Measurements from ENCODE around the gene WDSUB1.
A peak's percentile ranks its signal among the peaks of the same experiment; 100 is the strongest.

Gene WDSUB1

DNA sequence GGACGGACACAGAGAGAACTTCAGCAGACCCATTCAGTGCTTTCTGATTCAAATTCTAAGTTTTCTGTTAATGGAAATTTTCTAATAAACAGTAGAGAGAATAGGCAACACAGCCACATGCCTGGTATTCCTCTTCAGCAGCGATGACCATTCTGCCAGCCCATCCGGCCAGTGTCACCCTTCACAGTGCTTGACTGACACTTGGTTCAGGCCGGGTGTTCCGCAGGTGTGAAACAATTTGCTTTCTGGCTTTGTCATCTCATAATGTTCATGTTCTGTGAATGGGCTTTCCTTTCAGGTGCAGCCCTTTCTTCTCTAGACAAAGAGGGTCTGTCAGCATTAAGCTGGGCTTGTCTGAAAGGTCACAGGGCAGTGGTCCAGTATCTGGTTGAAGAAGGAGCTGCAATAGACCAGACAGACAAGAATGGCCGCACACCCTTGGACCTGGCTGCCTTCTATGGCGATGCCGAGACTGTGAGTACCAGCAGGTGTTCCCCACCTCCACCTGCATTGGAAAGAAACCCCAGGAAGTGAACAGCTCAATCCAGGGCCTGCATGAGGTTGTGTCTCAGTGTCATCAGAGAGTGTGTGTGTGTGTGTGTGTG lies 67.0 kb downstream of the WDSUB1 start:
- no peaks in the 10 kb centered on the region for H3K9me3 ChIP-seq (ENCODE audit: control insufficient read depth, insufficient read depth, low read depth, low read length)
- H3K4me3 ChIP-seq (ENCODE audit: low read depth, low read length), result no peak overlapping the region
- peaks cover 29% of the 10 kb centered on the region; the same call in 1 of the 2 replicates for H3K36me3 ChIP-seq (ENCODE audit: control insufficient read depth, insufficient read depth, low read length)
- H3K9ac ChIP-seq (ENCODE audit: low read length), result no peak overlapping the region
- peaks cover 5% of the 10 kb centered on the region; the same call in 1 of the 2 replicates for H3K27me3 ChIP-seq (ENCODE audit: control insufficient read depth, insufficient read depth, low read length)
- H3K27ac ChIP-seq (ENCODE audit: low read depth, low read length), result no peak overlapping the region
- H3K4me1 ChIP-seq (ENCODE audit: control insufficient read depth, insufficient read depth, low read length), result no peaks in the 10 kb centered on the region

DNA sequence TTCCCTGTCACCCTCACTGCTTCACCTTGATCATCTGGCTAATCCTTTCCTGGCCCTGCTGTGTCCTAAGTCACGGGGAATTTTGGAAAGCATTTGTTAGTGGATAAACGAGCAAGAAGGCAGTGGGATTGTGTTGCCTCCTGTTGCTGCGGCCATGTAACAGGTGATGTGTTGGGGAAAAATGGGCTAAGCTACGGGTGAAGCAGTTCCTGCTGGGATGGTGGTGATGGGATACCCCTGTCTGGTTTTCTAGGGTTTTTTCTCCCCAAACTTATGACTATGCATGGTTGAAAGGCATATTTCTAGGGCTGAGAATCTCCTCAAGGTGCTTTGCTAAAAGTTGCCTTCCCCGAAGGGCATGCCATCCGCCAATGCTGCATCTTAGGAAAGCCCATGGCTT lies 68.1 kb downstream of the WDSUB1 start:
- no peak overlapping the region for H3K27ac ChIP-seq (ENCODE audit: low read depth, low read length)
- H3K4me1 ChIP-seq (ENCODE audit: control insufficient read depth, insufficient read depth, low read length), result no peaks in the 10 kb centered on the region
- H3K4me3 ChIP-seq (ENCODE audit: low read depth, low read length), result no peak overlapping the region
- no peak overlapping the region for H3K9ac ChIP-seq (ENCODE audit: low read length)
- H3K27me3 ChIP-seq (ENCODE audit: control insufficient read depth, insufficient read depth, low read length), result peaks cover 11% of the 10 kb centered on the region; the same call in 1 of the 2 replicates
- no peaks in the 10 kb centered on the region for H3K9me3 ChIP-seq (ENCODE audit: control insufficient read depth, insufficient read depth, low read depth, low read length)
- H3K36me3 ChIP-seq (ENCODE audit: control insufficient read depth, insufficient read depth, low read length), result peaks cover 24% of the 10 kb centered on the region; the same call in 1 of the 2 replicates

DNA sequence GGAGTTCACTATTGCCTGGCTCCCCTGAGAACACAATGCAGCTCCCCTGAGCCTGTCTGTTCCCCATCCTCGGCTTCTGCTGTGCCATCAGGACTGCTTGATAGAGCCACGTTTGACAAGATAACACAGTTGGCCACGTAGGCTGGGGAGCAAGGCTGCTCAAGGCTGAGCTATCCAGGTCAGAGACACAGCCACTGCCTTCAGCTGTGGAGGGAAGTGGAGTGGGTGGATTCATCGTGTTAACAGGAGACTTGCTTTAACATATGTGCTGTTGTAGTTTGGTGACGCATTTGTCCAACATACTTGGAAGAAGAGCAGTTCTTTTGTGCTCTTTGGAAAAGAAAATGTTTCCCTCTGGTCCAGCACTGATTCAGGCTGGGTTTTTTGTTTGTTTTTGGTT lies 68.8 kb downstream of the WDSUB1 start:
- Histone ChIP-seq H3K4me3 (ENCODE audit: low read depth, low read length) (no peak overlapping the region), H3K9me3 (ENCODE audit: control insufficient read depth, insufficient read depth, low read depth, low read length) (no peaks in the 10 kb centered on the region), H3K27me3 (ENCODE audit: control insufficient read depth, insufficient read depth, low read length) (peaks cover 18% of the 10 kb centered on the region), H3K36me3 (ENCODE audit: control insufficient read depth, insufficient read depth, low read length) (peaks cover 24% of the 10 kb centered on the region; the same call in 1 of the 2 replicates), H3K4me1 (ENCODE audit: control insufficient read depth, insufficient read depth, low read length) (no peaks in the 10 kb centered on the region), H3K27ac (ENCODE audit: low read depth, low read length) (no peak overlapping the region), H3K9ac (ENCODE audit: low read length) (no peak overlapping the region)

DNA sequence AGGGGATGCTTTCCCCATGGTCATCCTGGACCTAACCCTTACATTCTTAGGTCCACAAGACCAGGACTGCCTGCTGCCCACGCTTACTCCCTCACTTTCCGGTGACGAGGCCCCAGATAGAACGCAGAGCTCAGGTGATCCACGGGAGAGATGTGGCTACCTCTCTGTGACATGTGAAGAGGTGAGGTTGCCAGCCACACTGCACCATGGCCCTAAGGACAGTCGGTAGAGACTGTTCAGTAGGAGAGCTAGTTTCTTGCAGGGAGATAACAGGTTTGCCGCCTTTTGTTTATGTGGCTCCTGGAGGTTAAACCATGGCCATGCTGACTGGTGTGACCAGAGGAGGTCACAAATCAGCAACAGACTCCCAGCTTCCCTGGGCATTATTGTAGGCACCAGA lies 71.4 kb downstream of the WDSUB1 start:
- no peaks in the 10 kb centered on the region for H3K9me3 ChIP-seq (ENCODE audit: control insufficient read depth, insufficient read depth, low read depth, low read length)
- H3K36me3 ChIP-seq (ENCODE audit: control insufficient read depth, insufficient read depth, low read length), result peaks cover 20% of the 10 kb centered on the region; the same call in 1 of the 2 replicates
- no peak overlapping the region for H3K9ac ChIP-seq (ENCODE audit: low read length)
- H3K4me3 ChIP-seq (ENCODE audit: low read depth, low read length), result no peak overlapping the region
- H3K27ac ChIP-seq (ENCODE audit: low read depth, low read length), result no peak overlapping the region
- H3K27me3 ChIP-seq (ENCODE audit: control insufficient read depth, insufficient read depth, low read length), result peaks cover 28% of the 10 kb centered on the region
- peaks cover 16% of the 10 kb centered on the region for H3K4me1 ChIP-seq (ENCODE audit: control insufficient read depth, insufficient read depth, low read length)

DNA sequence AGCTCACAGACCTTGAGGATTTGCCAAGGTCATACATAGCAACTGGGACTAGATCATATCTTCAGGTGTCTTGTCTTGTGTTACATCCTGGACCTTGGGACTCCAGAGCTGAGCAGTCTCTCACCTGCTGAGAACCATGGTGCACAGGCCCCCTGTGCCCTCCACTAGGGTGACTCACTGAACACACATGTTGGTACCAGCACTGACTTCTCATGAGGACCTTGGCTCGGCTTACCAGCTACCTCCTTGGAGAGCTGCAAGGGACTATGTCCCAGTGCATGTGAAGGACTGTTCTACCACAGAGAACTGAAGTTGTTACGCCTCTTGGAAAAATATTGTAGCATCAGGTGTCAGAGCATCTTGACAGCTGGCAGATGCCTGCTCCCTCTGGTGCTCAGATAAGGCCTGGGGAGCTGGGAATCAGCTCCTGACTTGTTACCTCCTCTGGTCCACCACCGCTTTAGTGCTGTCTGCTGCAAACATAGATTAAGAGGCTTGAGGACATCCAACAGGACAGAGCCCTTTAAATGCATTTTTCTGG lies 72.1 kb downstream of the WDSUB1 start:
- H3K27me3 ChIP-seq (ENCODE audit: control insufficient read depth, insufficient read depth, low read length), result peaks cover 35% of the 10 kb centered on the region

DNA sequence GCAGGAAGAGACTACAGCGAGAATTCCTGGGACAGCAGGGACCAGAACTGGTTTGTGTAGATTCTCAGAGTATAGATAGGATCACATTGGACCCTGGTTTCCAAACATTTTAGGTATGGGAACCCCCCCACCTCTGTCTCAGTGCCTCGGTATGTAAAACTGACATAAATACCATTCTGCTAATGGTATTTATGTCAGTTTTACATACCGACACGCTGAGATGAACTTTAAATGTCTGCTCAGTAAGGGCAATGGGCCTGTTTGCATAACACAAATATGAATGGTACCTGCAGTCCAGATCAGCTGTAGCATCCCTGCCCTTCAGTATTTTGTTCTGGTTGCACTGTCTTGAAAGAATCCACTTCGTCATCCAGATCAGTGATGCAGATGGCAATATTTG lies 73.2 kb downstream of the WDSUB1 start:
- H3K4me3 ChIP-seq (ENCODE audit: low read depth, low read length), result no peak overlapping the region
- no peak overlapping the region for H3K9ac ChIP-seq (ENCODE audit: low read length)
- H3K4me1 ChIP-seq (ENCODE audit: control insufficient read depth, insufficient read depth, low read length), result peaks cover 16% of the 10 kb centered on the region
- H3K27ac ChIP-seq (ENCODE audit: low read depth, low read length), result no peak overlapping the region
- peaks cover 44% of the 10 kb centered on the region for H3K27me3 ChIP-seq (ENCODE audit: control insufficient read depth, insufficient read depth, low read length)
- peaks cover 11% of the 10 kb centered on the region; the same call in 1 of the 2 replicates for H3K36me3 ChIP-seq (ENCODE audit: control insufficient read depth, insufficient read depth, low read length)
- no peaks in the 10 kb centered on the region for H3K9me3 ChIP-seq (ENCODE audit: control insufficient read depth, insufficient read depth, low read depth, low read length)

More for the DNA sequence above, 72.1 kb downstream of the WDSUB1 start:
- H3K27ac ChIP-seq (ENCODE audit: low read depth, low read length), result no peak overlapping the region
- no peak overlapping the region for H3K4me3 ChIP-seq (ENCODE audit: low read depth, low read length)
- peaks cover 16% of the 10 kb centered on the region; the same call in 1 of the 2 replicates for H3K36me3 ChIP-seq (ENCODE audit: control insufficient read depth, insufficient read depth, low read length)
- H3K9ac ChIP-seq (ENCODE audit: low read length), result no peak overlapping the region
- peaks cover 16% of the 10 kb centered on the region for H3K4me1 ChIP-seq (ENCODE audit: control insufficient read depth, insufficient read depth, low read length)
- no peaks in the 10 kb centered on the region for H3K9me3 ChIP-seq (ENCODE audit: control insufficient read depth, insufficient read depth, low read depth, low read length)

DNA sequence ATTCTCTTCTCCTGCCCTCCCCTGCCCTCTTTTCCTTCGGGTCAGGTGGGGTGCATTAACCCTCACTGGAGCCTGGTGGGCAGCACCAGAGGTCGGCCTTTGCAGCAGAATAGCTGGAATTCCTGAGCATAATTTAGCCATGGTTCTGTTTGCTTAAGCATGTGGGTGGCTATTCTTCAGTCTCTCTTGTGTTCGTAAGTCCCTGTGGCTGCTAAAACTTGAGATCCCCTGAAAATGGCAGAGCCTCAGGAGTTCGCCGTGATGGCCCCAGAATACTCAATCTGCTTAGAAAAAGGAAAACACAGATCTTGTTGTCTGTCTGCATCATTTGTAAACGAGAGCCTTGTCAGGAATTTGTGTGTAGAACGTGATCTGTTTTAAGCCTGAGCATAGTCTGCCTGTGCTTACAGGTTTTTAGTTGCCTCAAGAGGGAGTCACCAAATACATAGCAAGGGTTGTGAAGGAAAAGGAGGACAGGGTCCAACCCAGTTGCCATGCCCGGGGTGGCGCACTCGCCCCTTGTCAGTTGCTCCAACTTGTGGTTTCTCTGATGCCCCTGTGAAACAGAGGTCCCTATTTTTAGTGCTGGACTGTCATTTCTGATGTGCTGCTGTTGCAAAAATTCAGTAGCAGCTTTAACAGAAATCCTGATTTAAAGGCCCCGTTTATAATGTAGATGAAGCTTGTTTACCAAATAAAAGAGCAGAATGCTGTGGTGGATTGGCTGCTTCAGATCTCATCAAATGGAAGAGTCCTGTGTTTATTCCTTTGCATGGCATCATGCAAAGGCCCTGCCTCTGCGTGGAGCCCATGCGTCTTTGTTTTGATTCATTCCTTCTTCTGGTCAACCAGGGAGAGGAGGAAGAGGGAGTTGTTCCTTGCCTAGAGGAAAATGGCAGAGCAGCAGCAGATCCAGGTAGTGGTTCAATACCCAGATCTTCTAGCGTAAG lies 74.8 kb downstream of the WDSUB1 start:
- H3K9ac ChIP-seq (ENCODE audit: low read length), result no peak overlapping the region
- peaks cover 44% of the 10 kb centered on the region for H3K27me3 ChIP-seq (ENCODE audit: control insufficient read depth, insufficient read depth, low read length)
- no peaks in the 10 kb centered on the region for H3K9me3 ChIP-seq (ENCODE audit: control insufficient read depth, insufficient read depth, low read depth, low read length)
- peaks cover 16% of the 10 kb centered on the region for H3K4me1 ChIP-seq (ENCODE audit: control insufficient read depth, insufficient read depth, low read length)
- peak overlapping the region; percentile 11 for H3K4me3 ChIP-seq (ENCODE audit: low read depth, low read length)
- H3K36me3 ChIP-seq (ENCODE audit: control insufficient read depth, insufficient read depth, low read length), result peaks cover 8% of the 10 kb centered on the region; the same call in 1 of the 2 replicates
- H3K27ac ChIP-seq (ENCODE audit: low read depth, low read length), result no peak overlapping the region; the same call in 1 of the 2 replicates

DNA sequence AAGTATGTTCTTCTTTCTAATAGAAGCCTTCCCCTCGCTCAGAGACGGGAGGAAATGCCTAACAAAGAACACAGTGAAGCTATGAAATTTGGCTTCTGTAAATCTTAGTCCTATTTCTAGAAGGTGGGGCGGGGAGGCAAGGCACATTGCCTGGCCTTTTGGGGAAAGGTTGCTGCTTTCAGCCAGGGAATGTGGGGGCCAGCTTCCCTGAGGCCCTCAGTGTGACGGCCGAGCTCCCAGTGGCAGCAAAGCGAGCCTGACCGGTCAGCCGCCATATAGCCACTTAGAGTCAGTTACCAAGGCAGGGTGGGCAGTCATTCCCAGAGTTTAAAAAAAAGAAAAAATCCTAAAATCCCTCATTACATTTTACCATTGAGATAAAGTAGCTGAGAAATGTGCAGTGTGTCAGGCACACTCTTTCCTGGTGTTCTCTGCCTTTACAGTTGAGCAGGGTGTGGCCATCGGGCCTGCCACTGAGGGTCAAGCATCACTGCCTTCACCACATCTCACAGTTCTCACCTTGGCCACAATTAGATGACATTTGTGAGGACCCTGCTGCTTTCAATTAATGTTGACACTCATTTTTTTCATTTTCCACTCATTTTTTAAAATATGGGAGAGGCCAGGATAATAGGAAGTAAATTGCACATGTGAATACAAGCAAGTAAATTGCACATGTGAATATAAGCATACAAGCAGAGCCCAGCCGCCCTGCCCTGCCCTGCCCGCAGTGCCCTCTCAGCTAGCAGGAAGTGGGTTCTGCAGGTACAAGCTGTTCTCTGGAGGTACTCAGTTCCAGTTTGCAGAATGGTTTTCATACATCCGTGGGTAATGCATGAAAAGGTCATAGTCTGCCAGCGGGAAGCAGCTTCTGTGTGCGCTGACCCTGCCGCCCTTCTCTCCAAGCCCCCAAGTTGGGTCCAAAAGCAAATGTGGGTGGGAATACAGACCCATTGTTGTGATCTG lies 76.9 kb downstream of the WDSUB1 start:
- Histone ChIP-seq H3K9ac (ENCODE audit: low read length) (no peak overlapping the region), H3K4me1 (ENCODE audit: control insufficient read depth, insufficient read depth, low read length) (peaks cover 16% of the 10 kb centered on the region), H3K36me3 (ENCODE audit: control insufficient read depth, insufficient read depth, low read length) (peaks cover 4% of the 10 kb centered on the region; the same call in 1 of the 2 replicates)

DNA sequence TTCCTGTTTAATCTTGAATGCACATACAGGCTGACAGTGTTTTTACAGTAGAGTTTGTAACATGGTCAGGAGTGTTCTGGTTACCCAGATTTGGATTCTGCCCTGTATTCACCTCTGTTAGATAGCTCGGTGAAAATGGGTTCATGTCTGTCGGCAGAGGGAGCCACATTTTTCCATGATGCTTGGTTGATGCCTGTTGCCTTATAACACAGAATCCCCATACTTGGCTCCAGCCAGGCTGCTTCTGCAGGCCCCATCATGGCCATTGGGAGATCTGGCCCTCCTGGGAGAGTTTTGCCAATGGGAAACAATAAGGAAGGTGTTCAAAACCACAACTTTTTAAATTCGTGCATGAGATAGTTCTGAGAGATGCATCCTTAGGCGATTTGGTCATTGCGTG lies 78.1 kb downstream of the WDSUB1 start:
- Histone ChIP-seq H3K27ac (ENCODE audit: low read depth, low read length) (no peak overlapping the region), H3K9me3 (ENCODE audit: control insufficient read depth, insufficient read depth, low read depth, low read length) (no peaks in the 10 kb centered on the region), H3K4me3 (ENCODE audit: low read depth, low read length) (no peak overlapping the region), H3K9ac (ENCODE audit: low read length) (no peak overlapping the region), H3K27me3 (ENCODE audit: control insufficient read depth, insufficient read depth, low read length) (peaks cover 34% of the 10 kb centered on the region), H3K36me3 (ENCODE audit: control insufficient read depth, insufficient read depth, low read length) (no peaks in the 10 kb centered on the region), H3K4me1 (ENCODE audit: control insufficient read depth, insufficient read depth, low read length) (peaks cover 16% of the 10 kb centered on the region)

More for the DNA sequence above, 76.9 kb downstream of the WDSUB1 start:
- no peak overlapping the region for H3K4me3 ChIP-seq (ENCODE audit: low read depth, low read length)
- peaks cover 40% of the 10 kb centered on the region for H3K27me3 ChIP-seq (ENCODE audit: control insufficient read depth, insufficient read depth, low read length)
- no peak overlapping the region for H3K27ac ChIP-seq (ENCODE audit: low read depth, low read length)
- no peaks in the 10 kb centered on the region for H3K9me3 ChIP-seq (ENCODE audit: control insufficient read depth, insufficient read depth, low read depth, low read length)

DNA sequence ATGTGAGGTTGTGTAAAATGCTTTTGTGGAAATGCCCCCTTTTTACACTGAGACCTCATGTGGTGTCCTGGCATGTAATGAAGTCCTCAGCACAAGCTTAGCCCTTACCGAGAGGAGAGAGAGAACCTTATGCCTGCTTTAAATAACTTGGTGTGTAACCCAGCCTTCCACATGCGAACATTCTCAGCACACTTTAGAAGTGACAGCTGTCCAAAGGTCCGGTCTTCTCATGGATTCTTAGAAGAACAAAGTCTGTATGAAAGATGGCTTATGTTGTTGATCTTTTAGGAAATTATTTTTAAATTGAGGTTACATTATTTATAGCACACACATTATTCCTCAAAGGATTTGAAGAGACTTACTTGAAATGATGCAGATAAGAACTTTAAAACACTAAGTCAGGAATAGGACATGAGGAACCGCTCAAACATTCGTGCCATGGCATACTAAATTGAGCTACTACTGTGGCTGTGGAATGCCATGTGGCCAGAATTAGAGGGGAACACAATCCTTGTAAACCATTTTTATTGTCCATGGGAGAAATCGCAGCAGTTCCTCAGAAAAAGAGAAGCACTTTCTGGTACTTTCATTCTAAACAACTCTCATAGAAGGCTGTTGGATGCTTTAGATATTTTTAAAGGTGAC lies 79.6 kb downstream of the WDSUB1 start:
- Histone ChIP-seq H3K9ac (ENCODE audit: low read length) (no peak overlapping the region), H3K27ac (ENCODE audit: low read depth, low read length) (no peak overlapping the region), H3K4me3 (ENCODE audit: low read depth, low read length) (no peak overlapping the region), H3K4me1 (ENCODE audit: control insufficient read depth, insufficient read depth, low read length) (peaks cover 12% of the 10 kb centered on the region), H3K36me3 (ENCODE audit: control insufficient read depth, insufficient read depth, low read length) (no peaks in the 10 kb centered on the region), H3K27me3 (ENCODE audit: control insufficient read depth, insufficient read depth, low read length) (peaks cover 21% of the 10 kb centered on the region; the same call in 1 of the 2 replicates), H3K9me3 (ENCODE audit: control insufficient read depth, insufficient read depth, low read depth, low read length) (no peaks in the 10 kb centered on the region)

All from HUES6 (cell line).